Measurements from ENCODE around the gene POLDIP2. TPM values are rescaled to one million over a fixed set of nuclear protein-coding genes. Genes with fewer than 3 reads are reported as not detected.

POLDIP2 gene
- total RNA-seq, 2 experiments from 2014 or later: 88.8 to 89.2 TPM

DNA sequence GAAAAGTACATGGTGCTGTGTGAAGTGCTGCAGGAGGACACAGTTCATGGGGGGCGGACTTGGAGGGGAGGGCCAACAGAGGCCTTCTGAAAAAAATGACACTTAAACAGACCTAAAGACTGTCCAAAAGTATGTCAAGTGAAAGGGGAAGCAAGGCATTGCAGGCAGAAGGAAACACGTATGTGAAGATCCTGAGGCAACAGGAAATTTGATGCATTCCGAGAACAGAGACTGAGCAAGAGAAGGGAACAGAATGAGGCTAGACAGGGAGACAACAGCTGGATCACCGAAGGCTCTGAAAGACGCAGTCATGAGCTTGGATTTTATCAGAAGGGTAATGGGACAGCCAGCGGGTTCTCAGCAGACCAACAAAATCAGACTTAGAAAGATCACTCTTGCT is 23.2 kb downstream of the POLDIP2 start:
- Histone ChIP-seq H3K4me3 (ENCODE audit: low read depth, low read length, poor library complexity, severe bottlenecking) (peak overlapping the region; percentile 86), H3K9me2 (ENCODE audit: insufficient read depth, low read length) (no peaks in the 10 kb centered on the region), H3K9me3 (ENCODE audit: low read length) (no peaks in the 10 kb centered on the region), H3K4me2 (ENCODE audit: low read length) (peak overlapping the region; percentile 78), H2AFZ (ENCODE audit: low read length) (no peak overlapping the region), H3K4me1 (ENCODE audit: insufficient read depth, low read length, poor library complexity, severe bottlenecking) (peaks cover 23% of the 10 kb centered on the region), H3K27ac (ENCODE audit: low read depth, low read length, poor library complexity, severe bottlenecking) (no peak overlapping the region), H3K79me2 (ENCODE audit: insufficient read depth, low read depth, low read length) (peaks cover 10% of the 10 kb centered on the region; the same call in 1 of the 2 replicates), H3K36me3 (ENCODE audit: insufficient read depth, low read length) (peaks cover 4% of the 10 kb centered on the region), H4K20me1 (ENCODE audit: insufficient read depth, low read length) (no peaks in the 10 kb centered on the region)
- no peak for DNase-seq (ENCODE audit: low spot score)
- TF ChIP-seq EZH2phosphoT487 (IDR thresholded peaks at IDR 0.05; ENCODE audit: borderline replicate concordance, low read depth, low read length): no peak
- TF ChIP-seq, protein P1, sequence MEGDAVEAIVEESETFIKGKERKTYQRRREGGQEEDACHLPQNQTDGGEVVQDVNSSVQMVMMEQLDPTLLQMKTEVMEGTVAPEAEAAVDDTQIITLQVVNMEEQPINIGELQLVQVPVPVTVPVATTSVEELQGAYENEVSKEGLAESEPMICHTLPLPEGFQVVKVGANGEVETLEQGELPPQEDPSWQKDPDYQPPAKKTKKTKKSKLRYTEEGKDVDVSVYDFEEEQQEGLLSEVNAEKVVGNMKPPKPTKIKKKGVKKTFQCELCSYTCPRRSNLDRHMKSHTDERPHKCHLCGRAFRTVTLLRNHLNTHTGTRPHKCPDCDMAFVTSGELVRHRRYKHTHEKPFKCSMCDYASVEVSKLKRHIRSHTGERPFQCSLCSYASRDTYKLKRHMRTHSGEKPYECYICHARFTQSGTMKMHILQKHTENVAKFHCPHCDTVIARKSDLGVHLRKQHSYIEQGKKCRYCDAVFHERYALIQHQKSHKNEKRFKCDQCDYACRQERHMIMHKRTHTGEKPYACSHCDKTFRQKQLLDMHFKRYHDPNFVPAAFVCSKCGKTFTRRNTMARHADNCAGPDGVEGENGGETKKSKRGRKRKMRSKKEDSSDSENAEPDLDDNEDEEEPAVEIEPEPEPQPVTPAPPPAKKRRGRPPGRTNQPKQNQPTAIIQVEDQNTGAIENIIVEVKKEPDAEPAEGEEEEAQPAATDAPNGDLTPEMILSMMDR (conservative IDR thresholded peaks at IDR 0.05; ENCODE audit: low read length): no peak
- ChIA-PET POLR2A (interaction anchor here (2.4 to 3.0 kb wide), 2 partner anchors 15 to 23 kb away, joined by 20 to 22 read pairs; partner anchors contain the start of genes POLDIP2 and TMEM97), CTCF (ENCODE audit: unreplicated experiment) (interaction anchor here (1.1 kb wide), 1 partner anchor 13 kb away, joined by 3 read pairs; no protein-coding TSS in a partner anchor)
- intact Hi-C loops (cut with micrococcal nuclease; ENCODE audit: unreplicated experiment): loop anchor here (2.0 kb wide), 1 partner anchor 37 kb away; the partner anchor contains the start of genes SARM1 and VTN
- no TSS peak for BruUV-seq (replicated peaks)

DNA sequence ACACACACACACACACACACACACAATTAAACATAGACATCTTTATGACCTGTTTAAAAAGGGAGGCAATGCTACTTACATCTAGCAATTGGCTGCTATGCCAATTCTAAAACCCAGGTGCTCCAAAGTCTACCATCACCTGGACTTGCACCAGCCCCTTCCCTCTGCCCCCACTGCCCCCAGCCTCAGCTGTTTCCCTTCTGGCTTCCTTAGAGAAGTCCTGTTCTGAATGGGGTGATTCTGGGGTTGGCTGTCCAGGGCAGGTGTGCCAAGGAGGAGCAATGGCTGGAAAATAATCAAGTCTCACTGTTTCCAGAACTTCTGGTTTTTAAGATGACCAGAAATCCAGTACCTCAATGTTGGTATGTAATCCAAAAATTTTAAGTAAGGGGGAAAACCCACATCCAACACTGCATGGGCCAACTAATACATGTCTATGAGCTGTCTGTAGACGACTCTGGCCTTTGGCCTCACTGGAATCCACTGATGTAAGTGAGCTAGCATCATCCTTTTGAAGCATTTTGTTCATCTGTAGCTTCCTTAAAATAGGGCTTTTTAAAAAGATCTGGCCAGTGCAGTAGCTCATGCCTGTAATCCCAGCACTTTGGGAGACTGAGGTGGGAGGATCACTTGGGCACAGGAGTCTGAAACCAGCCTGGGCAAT is 24.1 kb downstream of the POLDIP2 start:
- peaks cover 10% of the 10 kb centered on the region; the same call in 1 of the 2 replicates for H3K79me2 ChIP-seq (ENCODE audit: insufficient read depth, low read depth, low read length)
- TF ChIP-seq, protein P1 (conservative IDR thresholded peaks at IDR 0.05; ENCODE audit: low read length): no peak
- no peak for TF ChIP-seq EZH2phosphoT487 (IDR thresholded peaks at IDR 0.05; ENCODE audit: borderline replicate concordance, low read depth, low read length)
- no peaks in the 10 kb centered on the region for H3K9me2 ChIP-seq (ENCODE audit: insufficient read depth, low read length)
- H3K27ac ChIP-seq (ENCODE audit: low read depth, low read length, poor library complexity, severe bottlenecking): no peak overlapping the region
- ChIA-PET POLR2A (interaction anchor here (0.5 kb wide), 1 partner anchor 85 kb away, joined by 3 read pairs; no protein-coding TSS in a partner anchor), CTCF (ENCODE audit: unreplicated experiment) (no interaction called here)
- no peak overlapping the region; the same call in 1 of the 2 replicates for H3K4me2 ChIP-seq (ENCODE audit: low read length)
- H3K36me3 ChIP-seq (ENCODE audit: insufficient read depth, low read length): peaks cover 14% of the 10 kb centered on the region
- peaks cover 22% of the 10 kb centered on the region for H3K4me1 ChIP-seq (ENCODE audit: insufficient read depth, low read length, poor library complexity, severe bottlenecking)
- BruUV-seq (replicated peaks): no TSS peak
- no peaks in the 10 kb centered on the region for H3K9me3 ChIP-seq (ENCODE audit: low read length)
- no peak overlapping the region for H2AFZ ChIP-seq (ENCODE audit: low read length)
- H3K4me3 ChIP-seq (ENCODE audit: low read depth, low read length, poor library complexity, severe bottlenecking): no peak overlapping the region
- no peak for DNase-seq (ENCODE audit: low spot score)
- intact Hi-C loops (cut with micrococcal nuclease; ENCODE audit: unreplicated experiment): no loop called here
- no peaks in the 10 kb centered on the region for H4K20me1 ChIP-seq (ENCODE audit: insufficient read depth, low read length)

DNA sequence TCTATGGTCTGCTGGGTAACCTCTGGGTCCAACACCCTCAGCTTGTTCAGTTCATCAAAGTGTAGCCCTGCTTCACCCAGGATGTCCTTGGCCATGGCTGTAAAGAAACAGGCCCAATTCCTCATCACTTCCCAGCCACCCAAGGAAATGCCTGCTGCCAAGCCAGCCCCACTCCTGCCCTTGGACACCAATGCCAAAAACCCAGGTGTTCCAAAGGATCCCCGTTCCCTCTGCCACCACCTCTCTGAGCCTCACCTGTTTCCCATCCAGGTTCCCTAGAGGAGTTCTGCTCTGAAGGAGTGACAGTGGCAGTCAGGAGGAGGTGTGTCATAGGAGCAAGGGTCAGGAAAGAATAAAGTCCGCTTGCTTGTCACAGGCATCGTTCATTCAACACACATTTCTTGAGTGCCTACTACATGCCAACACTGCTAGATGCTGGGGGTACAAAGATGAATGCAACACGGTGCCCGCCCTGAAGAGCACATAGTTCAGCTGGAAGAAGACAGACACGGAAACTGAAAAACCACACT is 25.4 kb downstream of the POLDIP2 start:
- Histone ChIP-seq H3K79me2 (ENCODE audit: insufficient read depth, low read depth, low read length) (peaks cover 10% of the 10 kb centered on the region; the same call in 1 of the 2 replicates), H3K36me3 (ENCODE audit: insufficient read depth, low read length) (peaks cover 26% of the 10 kb centered on the region), H3K27ac (ENCODE audit: low read depth, low read length, poor library complexity, severe bottlenecking) (no peak overlapping the region), H3K4me1 (ENCODE audit: insufficient read depth, low read length, poor library complexity, severe bottlenecking) (peaks cover 16% of the 10 kb centered on the region), H3K4me2 (ENCODE audit: low read length) (no peak overlapping the region), H2AFZ (ENCODE audit: low read length) (no peak overlapping the region), H3K9me3 (ENCODE audit: low read length) (no peaks in the 10 kb centered on the region), H3K9me2 (ENCODE audit: insufficient read depth, low read length) (no peaks in the 10 kb centered on the region), H4K20me1 (ENCODE audit: insufficient read depth, low read length) (no peaks in the 10 kb centered on the region), H3K4me3 (ENCODE audit: low read depth, low read length, poor library complexity, severe bottlenecking) (no peak overlapping the region)
- no peak for DNase-seq (ENCODE audit: low spot score)
- intact Hi-C loops (cut with micrococcal nuclease; ENCODE audit: unreplicated experiment): no loop called here
- ChIA-PET CTCF (ENCODE audit: unreplicated experiment) (no interaction called here), POLR2A (no interaction called here)
- no peak for TF ChIP-seq EZH2phosphoT487 (IDR thresholded peaks at IDR 0.05; ENCODE audit: borderline replicate concordance, low read depth, low read length)
- TF ChIP-seq, protein P1 (conservative IDR thresholded peaks at IDR 0.05; ENCODE audit: low read length): no peak
- BruUV-seq (replicated peaks): no TSS peak

Data from OCI-LY7 (cell line).